GM18499 (cell line): ENCODE results near the gene DNAH10.

ENCODE experiments used
- ATAC-seq: cut with Tn5 transposase; IDR thresholded peaks from one replicate; pipeline ENCODE4 v1.9.1; 2021; ENCODE audit warnings: moderate number of reproducible peaks; ENCODE audit not compliant: insufficient read depth, unreplicated experiment

Gene DNAH10

GRCh38 chr12:123923927-123924326, 161.8 kb downstream of the DNAH10 start:
- ATAC-seq, result no peak

- no peak for ATAC-seq
Measured at GRCh38 chr12:123924539-123924938, 162.4 kb downstream of the DNAH10 start.

- ATAC-seq, result no peak
Measured at GRCh38 chr12:123928274-123928865, 166.3 kb downstream of the DNAH10 start.

- ATAC-seq, result no peak
Measured at GRCh38 chr12:123928897-123929296, 166.8 kb downstream of the DNAH10 start.

GRCh38 chr12:123929946-123930583, 168.0 kb downstream of the DNAH10 start:
- ATAC-seq, result no peak

GRCh38 chr12:123931686-123932321, 169.7 kb downstream of the DNAH10 start:
- ATAC-seq, result no peak

GRCh38 chr12:123933214-123933613, 171.1 kb downstream of the DNAH10 start:
- no peak for ATAC-seq

GRCh38 chr12:123934016-123934620, 172.0 kb downstream of the DNAH10 start:
- ATAC-seq, result no peak

- ATAC-seq, result no peak
Measured at GRCh38 chr12:123934829-123935228, 172.7 kb downstream of the DNAH10 start.

GRCh38 chr12:123935956-123936355, 173.9 kb downstream of the DNAH10 start:
- ATAC-seq, result no peak

- ATAC-seq, result no peak
Measured at GRCh38 chr12:123936471-123936870, 174.4 kb downstream of the DNAH10 start.

GRCh38 chr12:123936956-123937706, 175.0 kb downstream of the DNAH10 start:
- ATAC-seq, result no peak

- ATAC-seq, result no peak
Measured at GRCh38 chr12:123937707-123938591, 175.8 kb downstream of the DNAH10 start.

GRCh38 chr12:123938679-123939480, 176.8 kb downstream of the DNAH10 start:
- no peak for ATAC-seq

- ATAC-seq, result no peak
Measured at GRCh38 chr12:123939716-123940626, 177.9 kb downstream of the DNAH10 start.

- no peak for ATAC-seq
Measured at GRCh38 chr12:123940627-123940966, 178.5 kb downstream of the DNAH10 start.

GRCh38 chr12:123941000-123941399, 178.9 kb downstream of the DNAH10 start:
- ATAC-seq, result no peak

- ATAC-seq, result no peak
Measured at GRCh38 chr12:123941624-123942237, 179.6 kb downstream of the DNAH10 start.
